Measurements from ENCODE around the gene ZNF654.
"Not testable (repeated sequence)": the region's sequence is repeated elsewhere in the genome, so short reads cannot be mapped to it uniquely, and the experiment has no call there.

ZNF654 gene

GRCh38 chr3:88058581-88059379 is at the start of gene ZNF654, which contains the start of gene CGGBP1:
Gene ZNF654 (plus strand): TSS chr3:88059255. CDS start chr3:88059320, 65 bp downstream.
Gene CGGBP1 (minus strand): TSS chr3:88059005. CDS start chr3:88055976, 3,029 bp downstream.
- Mint-ChIP-seq H3K27me3 (no peaks in the 10 kb centered on the region), H3K4me1 (ENCODE audit: low read depth) (peaks cover 56% of the 10 kb centered on the region), H3K4me3 (peak within 1 kb of the TSS; percentile 96), H3K27ac (peak within 1 kb of the TSS; percentile 99), H3K36me3 (ENCODE audit: low read depth) (peaks cover 50% of the 10 kb centered on the region), H3K9me3 (no peaks in the 10 kb centered on the region)
- DNase-seq = peak; percentile 100

GRCh38 chr3:88010810-88011209 is 48.2 kb upstream of the ZNF654 start:
- Mint-ChIP-seq H3K36me3 (ENCODE audit: low read depth) (no peaks in the 10 kb centered on the region), H3K9me3 (no peaks in the 10 kb centered on the region), H3K27ac (no peak overlapping the region), H3K4me1 (ENCODE audit: low read depth) (no peaks in the 10 kb centered on the region), H3K27me3 (peaks cover 6% of the 10 kb centered on the region), H3K4me3 (no peak overlapping the region)
- DNase-seq = no peak

GRCh38 chr3:88013592-88013991 is 45.5 kb upstream of the ZNF654 start:
- no peaks in the 10 kb centered on the region for H3K36me3 Mint-ChIP-seq (ENCODE audit: low read depth)
- no peak for DNase-seq
- no peaks in the 10 kb centered on the region for H3K9me3 Mint-ChIP-seq
- no peak overlapping the region for H3K4me3 Mint-ChIP-seq
- H3K4me1 Mint-ChIP-seq (ENCODE audit: low read depth) = peaks cover 3% of the 10 kb centered on the region
- H3K27me3 Mint-ChIP-seq = peaks cover 3% of the 10 kb centered on the region
- no peak overlapping the region for H3K27ac Mint-ChIP-seq

DNA sequence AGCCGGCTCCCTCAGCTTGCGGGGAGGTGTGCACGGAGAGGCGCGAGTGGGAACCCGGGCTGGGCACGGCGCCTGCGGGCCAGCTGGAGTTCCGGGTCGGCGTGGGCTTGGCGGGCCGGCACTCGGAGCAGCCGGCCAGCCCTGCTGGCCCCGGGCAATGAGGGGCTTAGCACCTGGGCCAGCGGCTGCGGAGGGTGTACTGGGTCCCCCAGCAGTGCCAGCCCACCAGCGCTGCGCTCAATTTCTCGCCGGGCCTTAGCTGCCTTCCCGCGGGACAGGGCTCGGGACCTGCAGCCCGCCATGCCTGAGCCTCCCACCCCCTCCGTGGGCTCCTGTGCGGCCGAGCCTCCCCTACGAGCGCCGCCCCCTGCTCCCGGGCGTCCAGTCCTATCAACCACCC is 43.4 kb upstream of the ZNF654 start:
- not testable (repeated sequence) for H3K27me3 Mint-ChIP-seq; H3K36me3 Mint-ChIP-seq (ENCODE audit: low read depth); H3K4me3 Mint-ChIP-seq; H3K27ac Mint-ChIP-seq; H3K9me3 Mint-ChIP-seq; DNase-seq; H3K4me1 Mint-ChIP-seq (ENCODE audit: low read depth)

GRCh38 chr3:88019024-88019423 is 40.0 kb upstream of the ZNF654 start:
- peaks cover 7% of the 10 kb centered on the region for H3K4me1 Mint-ChIP-seq (ENCODE audit: low read depth)
- no peak overlapping the region for H3K4me3 Mint-ChIP-seq
- no peaks in the 10 kb centered on the region for H3K27me3 Mint-ChIP-seq
- DNase-seq = no peak
- H3K27ac Mint-ChIP-seq = no peak overlapping the region
- no peaks in the 10 kb centered on the region for H3K36me3 Mint-ChIP-seq (ENCODE audit: low read depth)
- H3K9me3 Mint-ChIP-seq = no peaks in the 10 kb centered on the region

- DNase-seq = no peak
Measured at GRCh38 chr3:88025001-88025552, 34.0 kb upstream of the ZNF654 start.

GRCh38 chr3:88028876-88029275 is 30.2 kb upstream of the ZNF654 start:
- Mint-ChIP-seq H3K27ac (no peak overlapping the region), H3K9me3 (no peaks in the 10 kb centered on the region), H3K36me3 (ENCODE audit: low read depth) (no peaks in the 10 kb centered on the region), H3K4me1 (ENCODE audit: low read depth) (peaks cover 31% of the 10 kb centered on the region), H3K27me3 (no peaks in the 10 kb centered on the region), H3K4me3 (no peak overlapping the region)
- no peak for DNase-seq

More at GRCh38 chr3:88025001-88025552, 34.0 kb upstream of the ZNF654 start:
- Mint-ChIP-seq H3K27me3 (no peaks in the 10 kb centered on the region), H3K4me1 (ENCODE audit: low read depth) (peaks cover 6% of the 10 kb centered on the region), H3K27ac (no peak overlapping the region), H3K9me3 (no peaks in the 10 kb centered on the region), H3K36me3 (ENCODE audit: low read depth) (no peaks in the 10 kb centered on the region), H3K4me3 (no peak overlapping the region)

- Mint-ChIP-seq H3K36me3 (ENCODE audit: low read depth) (no peaks in the 10 kb centered on the region), H3K27me3 (no peaks in the 10 kb centered on the region), H3K4me3 (peak overlapping the region; percentile 26), H3K27ac (no peak overlapping the region), H3K4me1 (ENCODE audit: low read depth) (peaks cover 36% of the 10 kb centered on the region), H3K9me3 (no peaks in the 10 kb centered on the region)
- no peak for DNase-seq
Measured at GRCh38 chr3:88030210-88030609, 28.8 kb upstream of the ZNF654 start.

DNA sequence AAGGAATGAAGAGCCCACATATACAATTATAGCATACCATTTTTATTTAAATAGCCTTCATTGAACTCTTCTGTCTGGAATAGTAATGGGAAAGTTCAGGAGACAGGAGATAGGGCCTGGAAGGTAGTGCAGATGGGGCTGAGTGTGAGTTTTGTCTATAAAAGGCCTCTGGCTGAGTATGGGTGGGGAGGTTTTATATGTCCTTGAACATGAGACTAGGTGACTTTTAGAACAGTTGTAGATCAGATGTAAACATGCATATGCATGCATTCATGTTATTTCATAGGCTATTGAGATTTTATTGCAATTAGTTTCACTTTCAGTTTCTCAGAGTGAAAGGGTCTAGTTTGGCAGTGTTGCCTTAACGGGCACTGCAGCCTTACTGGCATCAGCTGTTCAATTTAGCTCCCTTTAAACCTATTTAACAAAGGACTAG is 27.4 kb upstream of the ZNF654 start:
- Mint-ChIP-seq H3K9me3 (no peaks in the 10 kb centered on the region), H3K27ac (peak overlapping the region; percentile 84), H3K27me3 (no peaks in the 10 kb centered on the region), H3K4me1 (ENCODE audit: low read depth) (peaks cover 36% of the 10 kb centered on the region), H3K4me3 (peak overlapping the region; percentile 78), H3K36me3 (ENCODE audit: low read depth) (no peaks in the 10 kb centered on the region)
- no peak for DNase-seq

- Mint-ChIP-seq H3K36me3 (ENCODE audit: low read depth) (no peaks in the 10 kb centered on the region), H3K4me1 (ENCODE audit: low read depth) (peaks cover 36% of the 10 kb centered on the region), H3K27me3 (no peaks in the 10 kb centered on the region), H3K9me3 (no peaks in the 10 kb centered on the region), H3K27ac (peak overlapping the region; percentile 78), H3K4me3 (peak overlapping the region; percentile 78)
- DNase-seq = no peak
Measured at GRCh38 chr3:88032245-88032644, 26.8 kb upstream of the ZNF654 start.

GRCh38 chr3:88033079-88033478 is 26.0 kb upstream of the ZNF654 start:
- DNase-seq = no peak
- Mint-ChIP-seq H3K27me3 (peaks cover 2% of the 10 kb centered on the region), H3K9me3 (no peaks in the 10 kb centered on the region), H3K4me3 (no peak overlapping the region), H3K4me1 (ENCODE audit: low read depth) (peaks cover 36% of the 10 kb centered on the region), H3K36me3 (ENCODE audit: low read depth) (no peaks in the 10 kb centered on the region), H3K27ac (no peak overlapping the region)

DNA sequence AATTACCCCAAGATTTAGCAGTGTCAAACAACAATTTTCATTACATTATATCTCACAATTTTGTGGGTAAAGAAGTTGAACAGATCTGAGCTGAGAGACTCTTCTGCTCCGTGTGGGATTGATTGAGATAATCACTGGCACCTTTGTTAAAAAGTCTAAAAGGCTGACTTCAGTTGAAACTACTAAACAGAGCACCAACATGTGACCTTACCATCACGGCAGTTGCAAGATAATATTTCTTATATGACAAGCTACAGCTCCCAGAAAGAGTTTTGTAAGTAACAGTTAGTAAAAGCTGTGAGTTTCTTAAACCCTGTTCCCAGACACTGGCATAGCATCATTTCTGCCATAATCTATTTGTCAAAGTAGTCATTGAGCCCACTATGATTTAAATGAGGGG is 25.2 kb upstream of the ZNF654 start:
- peaks cover 36% of the 10 kb centered on the region for H3K4me1 Mint-ChIP-seq (ENCODE audit: low read depth)
- H3K27ac Mint-ChIP-seq = no peak overlapping the region
- no peak for DNase-seq
- no peaks in the 10 kb centered on the region for H3K9me3 Mint-ChIP-seq
- no peak overlapping the region for H3K4me3 Mint-ChIP-seq
- H3K36me3 Mint-ChIP-seq (ENCODE audit: low read depth) = no peaks in the 10 kb centered on the region
- H3K27me3 Mint-ChIP-seq = peaks cover 2% of the 10 kb centered on the region

GRCh38 chr3:88034491-88035275 is 24.4 kb upstream of the ZNF654 start:
- Mint-ChIP-seq H3K4me1 (ENCODE audit: low read depth) (peaks cover 33% of the 10 kb centered on the region), H3K9me3 (no peaks in the 10 kb centered on the region)

DNA sequence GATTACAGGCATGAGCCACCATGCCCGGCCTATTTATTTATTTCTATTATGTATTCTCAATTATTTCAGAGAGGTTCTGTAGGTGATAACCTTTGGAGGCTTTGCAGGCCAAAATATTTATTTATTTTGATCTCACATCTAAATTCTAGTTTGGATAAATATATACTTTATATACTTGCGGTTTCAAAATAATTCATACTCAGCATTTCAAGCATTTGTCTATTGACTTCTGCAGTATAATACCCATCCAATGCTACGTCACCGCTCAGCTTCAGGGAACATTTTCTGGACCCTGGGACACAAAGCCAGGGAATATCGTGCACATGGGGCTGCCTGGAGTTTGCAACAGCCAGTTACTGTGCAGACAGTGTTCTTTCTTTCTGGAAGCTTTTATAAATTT is 22.8 kb upstream of the ZNF654 start:
- Mint-ChIP-seq H3K9me3 (no peaks in the 10 kb centered on the region), H3K4me3 (no peak overlapping the region), H3K36me3 (ENCODE audit: low read depth) (no peaks in the 10 kb centered on the region)

More at GRCh38 chr3:88034491-88035275, 24.4 kb upstream of the ZNF654 start:
- no peaks in the 10 kb centered on the region for H3K36me3 Mint-ChIP-seq (ENCODE audit: low read depth)
- H3K4me3 Mint-ChIP-seq = no peak overlapping the region
- DNase-seq = no peak
- H3K27me3 Mint-ChIP-seq = peaks cover 2% of the 10 kb centered on the region
- H3K27ac Mint-ChIP-seq = no peak overlapping the region

More for the DNA sequence above, 22.8 kb upstream of the ZNF654 start:
- DNase-seq = no peak
- H3K4me1 Mint-ChIP-seq (ENCODE audit: low read depth) = peaks cover 27% of the 10 kb centered on the region
- H3K27ac Mint-ChIP-seq = no peak overlapping the region
- H3K27me3 Mint-ChIP-seq = peaks cover 2% of the 10 kb centered on the region

Measured in activated T-cell treated with anti-CD3 and anti-CD28 coated beads, Interleukin-2, amount 50 U/mL, for 24 hours (primary cell).